HEK293 (cell line): ENCODE measurements around the gene NEFH.

ENCODE experiments used
- GLIS1 ChIP-seq: fragments of 450-650 bp; formaldehyde crosslinking; IDR thresholded peaks from 2 replicates; pipeline ENCODE4 v1.5.1; 2016; ENCODE audit warnings: missing biosample characterization, missing genetic modification characterization
- ZFP69B ChIP-seq: fragments of 450-650 bp; formaldehyde crosslinking; IDR thresholded peaks from 2 replicates; pipeline ENCODE4 v1.5.1; 2016; ENCODE audit warnings: missing biosample characterization, missing genetic modification characterization
- ZNF18 ChIP-seq: fragments of 450-650 bp; formaldehyde crosslinking; IDR thresholded peaks from 2 replicates; pipeline ENCODE4 v1.5.1; 2016; ENCODE audit warnings: missing biosample characterization, missing genetic modification characterization
- ZNF768 ChIP-seq: fragments of 450-650 bp; formaldehyde crosslinking; IDR thresholded peaks from 2 replicates; pipeline ENCODE4 v1.5.1; 2018; ENCODE audit warnings: missing biosample characterization, mild to moderate bottlenecking, missing genetic modification characterization
- TF ChIP-seq, protein P1 (sequence below): sonication (generic); formaldehyde crosslinking; IDR thresholded peaks from 2 replicates; pipeline ENCODE4 v1.8.1; 2022; ENCODE audit warnings: mild to moderate bottlenecking, moderate library complexity, missing genetic modification reagents
- TF ChIP-seq, protein P2 (sequence below): fragments of 450-650 bp; formaldehyde crosslinking; IDR thresholded peaks from 2 replicates; pipeline ENCODE4 v1.5.1; 2017; ENCODE audit warnings: missing biosample characterization, missing genetic modification characterization

The NEFH gene

DNA sequence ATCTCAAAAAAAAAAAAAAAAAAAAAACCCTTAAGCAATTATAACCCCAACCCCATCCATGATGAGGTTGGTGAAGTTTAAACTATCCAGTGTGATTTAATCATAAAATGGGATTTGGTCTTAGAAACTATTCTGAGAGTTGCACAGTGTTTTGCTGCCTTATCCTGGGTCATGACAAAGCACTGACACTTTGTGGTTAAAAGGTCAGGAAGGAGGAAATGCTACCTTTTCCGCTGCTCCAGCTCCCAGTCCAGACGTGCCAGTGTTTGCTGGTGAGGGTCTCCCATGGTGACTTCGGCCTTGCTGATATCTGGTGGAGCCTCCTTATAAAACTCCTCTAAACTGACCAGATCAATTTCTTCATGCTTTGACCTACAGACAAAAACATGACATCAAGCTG lies 59.1 kb downstream of the NEFH start (continued):
- TF ChIP-seq, protein P1, sequence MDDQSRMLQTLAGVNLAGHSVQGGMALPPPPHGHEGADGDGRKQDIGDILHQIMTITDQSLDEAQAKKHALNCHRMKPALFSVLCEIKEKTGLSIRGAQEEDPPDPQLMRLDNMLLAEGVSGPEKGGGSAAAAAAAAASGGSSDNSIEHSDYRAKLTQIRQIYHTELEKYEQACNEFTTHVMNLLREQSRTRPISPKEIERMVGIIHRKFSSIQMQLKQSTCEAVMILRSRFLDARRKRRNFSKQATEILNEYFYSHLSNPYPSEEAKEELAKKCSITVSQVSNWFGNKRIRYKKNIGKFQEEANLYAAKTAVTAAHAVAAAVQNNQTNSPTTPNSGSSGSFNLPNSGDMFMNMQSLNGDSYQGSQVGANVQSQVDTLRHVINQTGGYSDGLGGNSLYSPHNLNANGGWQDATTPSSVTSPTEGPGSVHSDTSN (CRISPR knock-in tag): no peak
- TF ChIP-seq, protein P2, sequence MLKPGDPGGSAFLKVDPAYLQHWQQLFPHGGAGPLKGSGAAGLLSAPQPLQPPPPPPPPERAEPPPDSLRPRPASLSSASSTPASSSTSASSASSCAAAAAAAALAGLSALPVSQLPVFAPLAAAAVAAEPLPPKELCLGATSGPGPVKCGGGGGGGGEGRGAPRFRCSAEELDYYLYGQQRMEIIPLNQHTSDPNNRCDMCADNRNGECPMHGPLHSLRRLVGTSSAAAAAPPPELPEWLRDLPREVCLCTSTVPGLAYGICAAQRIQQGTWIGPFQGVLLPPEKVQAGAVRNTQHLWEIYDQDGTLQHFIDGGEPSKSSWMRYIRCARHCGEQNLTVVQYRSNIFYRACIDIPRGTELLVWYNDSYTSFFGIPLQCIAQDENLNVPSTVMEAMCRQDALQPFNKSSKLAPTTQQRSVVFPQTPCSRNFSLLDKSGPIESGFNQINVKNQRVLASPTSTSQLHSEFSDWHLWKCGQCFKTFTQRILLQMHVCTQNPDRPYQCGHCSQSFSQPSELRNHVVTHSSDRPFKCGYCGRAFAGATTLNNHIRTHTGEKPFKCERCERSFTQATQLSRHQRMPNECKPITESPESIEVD (tag by site-specific recombination): no peak
- TF ChIP-seq ZNF18 (tag by site-specific recombination) (no peak), GLIS1 (tag by site-specific recombination) (no peak), ZFP69B (tag by site-specific recombination) (no peak), ZNF768 (no peak)
